ENCODE data around the gene EIF2A.
"Not testable (repeated sequence)": the region's sequence is repeated elsewhere in the genome, so short reads cannot be mapped to it uniquely, and the experiment has no call there.

Gene EIF2A

GRCh38 chr3:150557725-150558124 is 11.1 kb downstream of the EIF2A start:
- Mint-ChIP-seq H3K9me3 (no peaks in the 10 kb centered on the region), H3K4me1 (ENCODE audit: low read depth) (peaks cover 21% of the 10 kb centered on the region), H3K27me3 (no peaks in the 10 kb centered on the region), H3K27ac (no peak overlapping the region), H3K4me3 (no peak overlapping the region), H3K36me3 (ENCODE audit: low read depth) (peaks cover 64% of the 10 kb centered on the region)

GRCh38 chr3:150564243-150564642 is 17.7 kb downstream of the EIF2A start:
- peaks cover 56% of the 10 kb centered on the region for H3K36me3 Mint-ChIP-seq (ENCODE audit: low read depth)
- peaks cover 3% of the 10 kb centered on the region for H3K4me1 Mint-ChIP-seq (ENCODE audit: low read depth)
- no peak overlapping the region for H3K4me3 Mint-ChIP-seq
- no peak overlapping the region for H3K27ac Mint-ChIP-seq
- H3K27me3 Mint-ChIP-seq: no peaks in the 10 kb centered on the region
- H3K9me3 Mint-ChIP-seq: no peaks in the 10 kb centered on the region

GRCh38 chr3:150567328-150567727 is 20.7 kb downstream of the EIF2A start:
- H3K4me1 Mint-ChIP-seq (ENCODE audit: low read depth): no peaks in the 10 kb centered on the region
- no peaks in the 10 kb centered on the region for H3K9me3 Mint-ChIP-seq
- H3K36me3 Mint-ChIP-seq (ENCODE audit: low read depth): peaks cover 66% of the 10 kb centered on the region
- no peak overlapping the region for H3K4me3 Mint-ChIP-seq
- no peak overlapping the region for H3K27ac Mint-ChIP-seq
- no peaks in the 10 kb centered on the region for H3K27me3 Mint-ChIP-seq

GRCh38 chr3:150577855-150578254 is 31.3 kb downstream of the EIF2A start:
- H3K27me3 Mint-ChIP-seq: no peaks in the 10 kb centered on the region
- no peak overlapping the region for H3K4me3 Mint-ChIP-seq
- H3K36me3 Mint-ChIP-seq (ENCODE audit: low read depth): peaks cover 81% of the 10 kb centered on the region
- H3K4me1 Mint-ChIP-seq (ENCODE audit: low read depth): peaks cover 6% of the 10 kb centered on the region
- H3K27ac Mint-ChIP-seq: no peak overlapping the region
- no peaks in the 10 kb centered on the region for H3K9me3 Mint-ChIP-seq

- H3K27ac Mint-ChIP-seq: no peak overlapping the region
- no peaks in the 10 kb centered on the region for H3K9me3 Mint-ChIP-seq
- no peak overlapping the region for H3K4me3 Mint-ChIP-seq
- H3K36me3 Mint-ChIP-seq (ENCODE audit: low read depth): peaks cover 75% of the 10 kb centered on the region
- no peaks in the 10 kb centered on the region for H3K27me3 Mint-ChIP-seq
- peaks cover 10% of the 10 kb centered on the region for H3K4me1 Mint-ChIP-seq (ENCODE audit: low read depth)
Observed at GRCh38 chr3:150581174-150581573, 34.6 kb downstream of the EIF2A start.

- Mint-ChIP-seq H3K4me3 (no peak overlapping the region), H3K27ac (peak overlapping the region; percentile 79), H3K4me1 (ENCODE audit: low read depth) (peaks cover 10% of the 10 kb centered on the region), H3K27me3 (no peaks in the 10 kb centered on the region), H3K9me3 (no peaks in the 10 kb centered on the region), H3K36me3 (ENCODE audit: low read depth) (peaks cover 71% of the 10 kb centered on the region)
Observed at GRCh38 chr3:150582620-150583019, 36.0 kb downstream of the EIF2A start.

GRCh38 chr3:150583028-150583427 is 36.4 kb downstream of the EIF2A start:
- H3K27ac Mint-ChIP-seq: peak overlapping the region; percentile 79
- H3K36me3 Mint-ChIP-seq (ENCODE audit: low read depth): peaks cover 67% of the 10 kb centered on the region
- no peaks in the 10 kb centered on the region for H3K27me3 Mint-ChIP-seq
- no peaks in the 10 kb centered on the region for H3K9me3 Mint-ChIP-seq
- H3K4me1 Mint-ChIP-seq (ENCODE audit: low read depth): peaks cover 10% of the 10 kb centered on the region
- H3K4me3 Mint-ChIP-seq: no peak overlapping the region

- H3K27ac Mint-ChIP-seq: no peak overlapping the region
- H3K27me3 Mint-ChIP-seq: no peaks in the 10 kb centered on the region
- H3K4me3 Mint-ChIP-seq: no peak overlapping the region
- H3K4me1 Mint-ChIP-seq (ENCODE audit: low read depth): peaks cover under 1% of the 10 kb centered on the region
- no peaks in the 10 kb centered on the region for H3K9me3 Mint-ChIP-seq
- H3K36me3 Mint-ChIP-seq (ENCODE audit: low read depth): peaks cover 31% of the 10 kb centered on the region
Observed at GRCh38 chr3:150588027-150588830, 41.6 kb downstream of the EIF2A start.

- no peak overlapping the region for H3K4me3 Mint-ChIP-seq
Observed at GRCh38 chr3:150589759-150590158, 43.2 kb downstream of the EIF2A start.

GRCh38 chr3:150594150-150594549 is 47.6 kb downstream of the EIF2A start:
- Mint-ChIP-seq H3K27ac (no peak overlapping the region), H3K4me1 (ENCODE audit: low read depth) (peaks cover 9% of the 10 kb centered on the region), H3K27me3 (no peaks in the 10 kb centered on the region), H3K9me3 (no peaks in the 10 kb centered on the region), H3K4me3 (no peak overlapping the region), H3K36me3 (ENCODE audit: low read depth) (no peaks in the 10 kb centered on the region)

More at GRCh38 chr3:150589759-150590158, 43.2 kb downstream of the EIF2A start:
- Mint-ChIP-seq H3K36me3 (ENCODE audit: low read depth) (peaks cover 21% of the 10 kb centered on the region), H3K27me3 (no peaks in the 10 kb centered on the region), H3K27ac (peak overlapping the region; percentile 1), H3K4me1 (ENCODE audit: low read depth) (no peaks in the 10 kb centered on the region), H3K9me3 (no peaks in the 10 kb centered on the region)

- Mint-ChIP-seq H3K27ac (no peak overlapping the region), H3K9me3 (no peaks in the 10 kb centered on the region), H3K36me3 (ENCODE audit: low read depth) (peaks cover 17% of the 10 kb centered on the region), H3K4me3 (no peak overlapping the region), H3K4me1 (ENCODE audit: low read depth) (peaks cover 41% of the 10 kb centered on the region), H3K27me3 (no peaks in the 10 kb centered on the region)
Observed at GRCh38 chr3:150597646-150598045, 51.1 kb downstream of the EIF2A start.

GRCh38 chr3:150599611-150600297 is 53.2 kb downstream of the EIF2A start:
- no peaks in the 10 kb centered on the region for H3K27me3 Mint-ChIP-seq
- H3K4me3 Mint-ChIP-seq: no peak overlapping the region
- peaks cover 55% of the 10 kb centered on the region for H3K4me1 Mint-ChIP-seq (ENCODE audit: low read depth)
- H3K9me3 Mint-ChIP-seq: no peaks in the 10 kb centered on the region
- peaks cover 23% of the 10 kb centered on the region for H3K36me3 Mint-ChIP-seq (ENCODE audit: low read depth)
- H3K27ac Mint-ChIP-seq: peak overlapping the region; percentile 59

- peaks cover 28% of the 10 kb centered on the region for H3K36me3 Mint-ChIP-seq (ENCODE audit: low read depth)
- peaks cover 66% of the 10 kb centered on the region for H3K4me1 Mint-ChIP-seq (ENCODE audit: low read depth)
- peak overlapping the region; percentile 73 for H3K27ac Mint-ChIP-seq
- peak overlapping the region; percentile 98 for H3K4me3 Mint-ChIP-seq
- H3K9me3 Mint-ChIP-seq, H3K27me3 Mint-ChIP-seq: not testable (repeated sequence)
Observed at GRCh38 chr3:150600647-150601530, 54.3 kb downstream of the EIF2A start.

GRCh38 chr3:150602426-150603152 is 56.0 kb downstream of the EIF2A start:
- H3K9me3 Mint-ChIP-seq: no peaks in the 10 kb centered on the region

More at GRCh38 chr3:150602426-150603152, 56.0 kb downstream of the EIF2A start:
- H3K4me1 Mint-ChIP-seq (ENCODE audit: low read depth): peaks cover 83% of the 10 kb centered on the region
- peaks cover 44% of the 10 kb centered on the region for H3K36me3 Mint-ChIP-seq (ENCODE audit: low read depth)
- H3K27ac Mint-ChIP-seq: peak overlapping the region; percentile 98
- no peaks in the 10 kb centered on the region for H3K27me3 Mint-ChIP-seq
- peak overlapping the region; percentile 98 for H3K4me3 Mint-ChIP-seq
